Prostate gland (tissue), 2 donors: ENCODE data around the gene TM4SF20. TPM values are rescaled to one million over a fixed set of nuclear protein-coding genes. Genes with fewer than 3 reads are reported as not detected.

Source experiments
- DNase-seq: peaks from one replicate; pipeline ENCODE4 v3.0.0-alpha.2; 2019; ENCODE audit warnings: low spot score
- H3K27ac ChIP-seq, 2 donors: fragments of 200-600 bp; sonication (generic); 2 replicates each; pipeline ENCODE4 v1.5.1; 2017 to 2019
- H3K27me3 ChIP-seq: fragments of 200-600 bp; sonication (generic); replicated peaks from 2 replicates; pipeline ENCODE4 v1.5.1; 2019; ENCODE audit not compliant: insufficient read depth
- H3K36me3 ChIP-seq, 2 donors: fragments of 200-600 bp; sonication (generic); 1 replicate in 1 of 2; 2 replicates in 1 of 2; pipeline versions ENCODE4 v1.5.1 to v1.8.1; 2017 to 2019
- H3K4me1 ChIP-seq: fragments of 200-600 bp; sonication (generic); replicated peaks from 2 replicates; pipeline ENCODE4 v1.5.1; 2019
- H3K4me3 ChIP-seq, 2 donors: fragments of 200-600 bp; sonication (generic); 2 replicates each; pipeline ENCODE4 v1.5.1; 2017 to 2019
- H3K9me3 ChIP-seq: fragments of 200-600 bp; sonication (generic); 2 replicates; pipeline ENCODE4 v1.5.1; 2017
- CTCF ChIP-seq, 4 experiments: fragments of 200-600 bp in 2 of 4; fragments of 450-650 bp in 2 of 4; sonication (generic) in 2 of 4; IDR thresholded peaks; 1 replicate in 3 of 4; 2 replicates in 1 of 4; pipeline ENCODE4 v1.5.1; 2016 to 2019; ENCODE audit warnings: antibody characterized with exemption in 4 of 4, mild to moderate bottlenecking in 2 of 4, moderate library complexity in 2 of 4
- POLR2A ChIP-seq: fragments of 450-650 bp; IDR thresholded peaks from one replicate; pipeline ENCODE4 v1.6.1; 2016; ENCODE audit warnings: antibody characterized with exemption, mild to moderate bottlenecking
- POLR2AphosphoS5 ChIP-seq: sonication (generic); formaldehyde crosslinking; IDR thresholded peaks from one replicate; pipeline ENCODE4 v1.6.1; 2017; ENCODE audit warnings: antibody characterized with exemption
- WGBS: methylation state at CpG from one replicate; pipeline ENCODE4 v1.1.5; 2018; 5-methylcytosine and 5-hydroxymethylcytosine counted together
- intact Hi-C: fragments of 100-400 bp; cut with DNase I; formaldehyde crosslinking; loops from one replicate; pipeline ENCODE4 v1.14.2; 2022
- total RNA-seq, 2 donors: library from RNA; depleted of rRNA; stranded (reverse); fragments of >200 nt; gene quantifications; one replicate each; pipeline ENCODE4 v1.1.0, GENCODE V29; 2016

Gene TM4SF20
- total RNA-seq, 2 donors from 2014 or later, result not detected

DNA sequence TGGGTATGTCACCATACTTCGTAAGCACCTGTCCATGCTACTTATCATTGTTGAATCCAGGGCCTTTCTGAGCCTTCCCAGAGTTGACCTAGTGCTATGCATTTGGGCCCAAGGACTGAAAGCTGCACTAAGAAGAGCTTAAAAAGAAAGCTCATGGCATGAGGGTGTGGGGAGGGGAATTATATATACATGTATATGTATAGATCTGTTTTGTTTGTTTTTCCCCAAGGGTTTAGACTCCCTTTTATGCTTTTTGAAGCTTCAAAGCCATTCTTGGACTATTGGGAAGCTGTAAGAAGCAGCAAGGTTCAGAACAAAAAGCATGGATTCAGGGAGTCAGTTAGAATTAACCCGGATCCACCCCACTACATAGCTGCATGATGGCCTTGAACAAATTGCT lies 30.8 kb downstream of the TM4SF20 start:
- no peak overlapping the region for H3K27ac ChIP-seq
- no peaks in the 10 kb centered on the region for H3K27me3 ChIP-seq
- H3K9me3 ChIP-seq, result no peaks in the 10 kb centered on the region
- H3K4me3 ChIP-seq, result no peak overlapping the region
- DNase-seq, result no peak
- intact Hi-C loops, result no loop called here
- TF ChIP-seq POLR2A (no peak), POLR2AphosphoS5 (no peak), CTCF (IDR thresholded peaks at IDR 0.05) (no peak)
- H3K36me3 ChIP-seq, result no peaks in the 10 kb centered on the region
- no peaks in the 10 kb centered on the region for H3K4me1 ChIP-seq
- WGBS, result 96% methylated on average over 2 of the region's 2 CpGs

DNA sequence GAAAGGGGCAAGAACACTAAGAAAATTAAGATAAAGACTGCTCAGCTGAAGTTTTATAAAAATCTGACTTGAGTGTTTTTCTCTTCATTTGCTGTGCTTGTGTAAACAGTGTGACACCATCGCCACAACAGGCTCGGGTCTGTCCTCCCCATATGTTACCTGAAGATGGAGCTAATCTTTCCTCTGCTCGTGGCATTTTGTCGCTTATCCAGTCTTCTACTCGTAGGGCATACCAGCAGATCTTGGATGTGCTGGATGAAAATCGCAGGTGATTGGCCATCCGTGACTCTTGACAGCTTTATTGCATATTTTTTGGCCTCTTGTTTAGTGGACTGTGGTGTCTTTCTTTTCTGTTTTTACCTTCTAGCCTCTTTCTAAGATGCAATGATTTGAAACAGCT lies 32.0 kb downstream of the TM4SF20 start:
- TF ChIP-seq POLR2AphosphoS5, result no peak
- TF ChIP-seq CTCF (IDR thresholded peaks at IDR 0.05), result no peak
- TF ChIP-seq POLR2A, result no peak
- no peak for DNase-seq
- Histone ChIP-seq H3K27me3 (no peaks in the 10 kb centered on the region), H3K4me1 (no peaks in the 10 kb centered on the region), H3K9me3 (no peaks in the 10 kb centered on the region), H3K36me3 (no peaks in the 10 kb centered on the region), H3K27ac (no peak overlapping the region), H3K4me3 (no peak overlapping the region)
- intact Hi-C loops, result no loop called here
- 76% methylated on average over 7 of the region's 7 CpGs for WGBS

GRCh38 chr2:227344231-227344630 lies 34.9 kb downstream of the TM4SF20 start:
- H3K36me3 ChIP-seq, result no peaks in the 10 kb centered on the region
- DNase-seq, result no peak
- WGBS, result 84% methylated on average over 2 of the region's 2 CpGs
- H3K27me3 ChIP-seq, result no peaks in the 10 kb centered on the region
- no peaks in the 10 kb centered on the region for H3K4me1 ChIP-seq
- TF ChIP-seq POLR2A (no peak), POLR2AphosphoS5 (no peak), CTCF (IDR thresholded peaks at IDR 0.05) (no peak)
- no peaks in the 10 kb centered on the region for H3K9me3 ChIP-seq
- intact Hi-C loops, result no loop called here
- no peak overlapping the region for H3K27ac ChIP-seq
- H3K4me3 ChIP-seq, result no peak overlapping the region

- H3K27me3 ChIP-seq, result no peaks in the 10 kb centered on the region
- no peak for DNase-seq
- H3K27ac ChIP-seq, result no peak overlapping the region
- no peaks in the 10 kb centered on the region for H3K36me3 ChIP-seq
- no peaks in the 10 kb centered on the region for H3K4me1 ChIP-seq
- H3K9me3 ChIP-seq, result no peaks in the 10 kb centered on the region
- intact Hi-C loops, result no loop called here
- WGBS, result 72% methylated on average over 2 of the region's 2 CpGs
- TF ChIP-seq POLR2A, result no peak
- TF ChIP-seq POLR2AphosphoS5, result no peak
- TF ChIP-seq CTCF (IDR thresholded peaks at IDR 0.05), result no peak
- H3K4me3 ChIP-seq, result no peak overlapping the region
These were observed 37.6 kb downstream of the TM4SF20 start for GRCh38 chr2:227341553-227341952.

- H3K27me3 ChIP-seq, result no peaks in the 10 kb centered on the region
- intact Hi-C loops, result no loop called here
- DNase-seq, result no peak
- no peak overlapping the region for H3K27ac ChIP-seq
- no peak overlapping the region for H3K4me3 ChIP-seq
- 76% methylated on average over 6 of the region's 6 CpGs for WGBS
- H3K36me3 ChIP-seq, result no peaks in the 10 kb centered on the region
- no peaks in the 10 kb centered on the region for H3K4me1 ChIP-seq
- no peak for TF ChIP-seq CTCF (IDR thresholded peaks at IDR 0.05)
- no peak for TF ChIP-seq POLR2AphosphoS5
- TF ChIP-seq POLR2A, result no peak
- H3K9me3 ChIP-seq, result no peaks in the 10 kb centered on the region
These were observed 39.0 kb downstream of the TM4SF20 start for GRCh38 chr2:227340106-227340505.
